ENCODE results near the gene MACROD2.

GRCh38 chr20:14207591-14207990 lies 212.3 kb downstream of the MACROD2 start:
- TF ChIP-seq POLR2AphosphoS5 (IDR thresholded peaks at IDR 0.05; ENCODE audit: low read depth, low read length), result no peak
- TF ChIP-seq SPI1 (IDR thresholded peaks at IDR 0.05; ENCODE audit: low read depth, low read length), result no peak
- no peak for TF ChIP-seq POLR2A (IDR thresholded peaks at IDR 0.05; ENCODE audit: low read depth, low read length)
- no peak for TF ChIP-seq TAF1 (IDR thresholded peaks at IDR 0.05; ENCODE audit: low read depth, low read length)
- no peak for TF ChIP-seq PAX5 (IDR thresholded peaks at IDR 0.05; ENCODE audit: insufficient read depth, low read length, severe bottlenecking)
